ENCODE results near the gene ASIC4. TPM values are rescaled to one million over a fixed set of nuclear protein-coding genes. Genes with fewer than 3 reads are reported as not detected.
A peak's percentile ranks its signal among the peaks of the same experiment; 100 is the strongest.

The ASIC4 gene
- total and polyA plus RNA-seq, 9 of the 15 experiments (the other 6 are each of a cell fraction or from before 2014, with no cell fraction given), result 0.07 to 19.2 (median 4.8) TPM

DNA sequence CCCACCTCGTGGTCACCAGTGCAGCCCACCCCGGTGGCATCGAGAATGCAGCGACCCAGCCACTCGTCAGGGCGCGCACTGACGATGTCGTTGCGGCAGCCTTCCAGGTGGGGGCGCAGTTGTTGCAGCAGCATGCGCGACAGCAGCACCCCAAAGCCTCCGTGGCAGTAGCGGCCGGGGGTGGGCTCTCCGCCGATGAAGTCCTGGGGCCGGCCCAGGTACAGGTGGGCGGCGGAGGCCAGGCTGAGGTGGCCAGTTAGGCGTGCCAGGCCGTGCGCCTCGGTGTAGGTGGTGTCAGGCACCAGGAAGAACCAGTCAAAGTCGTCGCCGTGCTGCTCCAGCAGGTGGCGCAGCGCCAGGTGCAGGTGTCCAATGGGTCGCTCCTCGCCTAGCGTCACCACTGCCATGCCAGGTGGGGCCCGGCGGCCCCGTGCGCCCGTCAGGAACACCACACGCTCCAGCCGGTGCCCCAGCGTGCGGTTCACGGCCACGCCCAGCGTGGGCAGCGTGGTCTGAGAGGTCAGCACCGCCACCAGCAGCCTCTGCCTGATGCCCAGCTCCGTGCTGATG is 27.4 kb downstream of the ASIC4 start (continued):
- peak; percentile 7; the same call in 1 of the 2 replicates for TF ChIP-seq CEBPG (CRISPR knock-in tag; IDR thresholded peaks at IDR 0.05)
- TF ChIP-seq CEBPG (tag; conservative IDR thresholded peaks at IDR 0.05 in 1 of 2, IDR thresholded peaks at IDR 0.05 in 1 of 2), result no peak
- 0 out of 2 replicates have a peak, but pooled peaks have one; percentile 50 for TF ChIP-seq ATF6 (CRISPR knock-in tag; IDR thresholded peaks at IDR 0.05)
- TF ChIP-seq NONO (IDR thresholded peaks at IDR 0.05; ENCODE audit: low read depth in 2 of 2, low read length in 1 of 2), result no peak
- 0 out of 2 replicates have a peak, but pooled peaks have one; percentile 36 for TF ChIP-seq KLF13 (tag; IDR thresholded peaks at IDR 0.05; ENCODE audit: borderline replicate concordance, low read depth)
- no peak for TF ChIP-seq ZFPM2 (CRISPR knock-in tag; IDR thresholded peaks at IDR 0.05)
- TF ChIP-seq NR2C2 (CRISPR knock-in tag; IDR thresholded peaks at IDR 0.05), result peak; percentile 50; the same call in 1 of the 2 replicates
- no peak for TF ChIP-seq NR2C2 (tag; IDR thresholded peaks at IDR 0.05)
- TF ChIP-seq, protein P1, sequence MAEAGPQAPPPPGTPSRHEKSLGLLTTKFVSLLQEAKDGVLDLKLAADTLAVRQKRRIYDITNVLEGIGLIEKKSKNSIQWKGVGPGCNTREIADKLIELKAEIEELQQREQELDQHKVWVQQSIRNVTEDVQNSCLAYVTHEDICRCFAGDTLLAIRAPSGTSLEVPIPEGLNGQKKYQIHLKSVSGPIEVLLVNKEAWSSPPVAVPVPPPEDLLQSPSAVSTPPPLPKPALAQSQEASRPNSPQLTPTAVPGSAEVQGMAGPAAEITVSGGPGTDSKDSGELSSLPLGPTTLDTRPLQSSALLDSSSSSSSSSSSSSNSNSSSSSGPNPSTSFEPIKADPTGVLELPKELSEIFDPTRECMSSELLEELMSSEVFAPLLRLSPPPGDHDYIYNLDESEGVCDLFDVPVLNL (CRISPR knock-in tag; IDR thresholded peaks at IDR 0.05; ENCODE audit: low read depth), result no peak
- TF ChIP-seq ZNF592 (IDR thresholded peaks at IDR 0.05), result peak; percentile 88
- TF ChIP-seq NFIC (IDR thresholded peaks at IDR 0.05), result peak; percentile 48; the same call in 1 of the 2 replicates
- no peak for TF ChIP-seq ZNF696 (CRISPR knock-in tag; conservative IDR thresholded peaks at IDR 0.05)
- peak; percentile 73; the same call in 1 of the 2 replicates for TF ChIP-seq SMAD4 (CRISPR knock-in tag; conservative IDR thresholded peaks at IDR 0.05)
- TF ChIP-seq, protein P2, sequence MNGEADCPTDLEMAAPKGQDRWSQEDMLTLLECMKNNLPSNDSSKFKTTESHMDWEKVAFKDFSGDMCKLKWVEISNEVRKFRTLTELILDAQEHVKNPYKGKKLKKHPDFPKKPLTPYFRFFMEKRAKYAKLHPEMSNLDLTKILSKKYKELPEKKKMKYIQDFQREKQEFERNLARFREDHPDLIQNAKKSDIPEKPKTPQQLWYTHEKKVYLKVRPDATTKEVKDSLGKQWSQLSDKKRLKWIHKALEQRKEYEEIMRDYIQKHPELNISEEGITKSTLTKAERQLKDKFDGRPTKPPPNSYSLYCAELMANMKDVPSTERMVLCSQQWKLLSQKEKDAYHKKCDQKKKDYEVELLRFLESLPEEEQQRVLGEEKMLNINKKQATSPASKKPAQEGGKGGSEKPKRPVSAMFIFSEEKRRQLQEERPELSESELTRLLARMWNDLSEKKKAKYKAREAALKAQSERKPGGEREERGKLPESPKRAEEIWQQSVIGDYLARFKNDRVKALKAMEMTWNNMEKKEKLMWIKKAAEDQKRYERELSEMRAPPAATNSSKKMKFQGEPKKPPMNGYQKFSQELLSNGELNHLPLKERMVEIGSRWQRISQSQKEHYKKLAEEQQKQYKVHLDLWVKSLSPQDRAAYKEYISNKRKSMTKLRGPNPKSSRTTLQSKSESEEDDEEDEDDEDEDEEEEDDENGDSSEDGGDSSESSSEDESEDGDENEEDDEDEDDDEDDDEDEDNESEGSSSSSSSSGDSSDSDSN (IDR thresholded peaks at IDR 0.05; ENCODE audit: borderline replicate concordance in 1 of 2, low read depth in 2 of 2, low read length in 2 of 2), result no peak
- no peak for TF ChIP-seq RBM14 (IDR thresholded peaks at IDR 0.05; ENCODE audit: borderline replicate concordance, insufficient read depth, low read depth, low read length)
- TF ChIP-seq ELF2 (CRISPR knock-in tag; IDR thresholded peaks at IDR 0.05), result peak; percentile 71
- no peak for TF ChIP-seq NFXL1 (CRISPR knock-in tag; IDR thresholded peaks at IDR 0.05)

All from K562 (cell line).